ENCODE measurements around the gene TUFT1. TPM values are rescaled to one million over a fixed set of nuclear protein-coding genes. Genes with fewer than 3 reads are reported as not detected.

The TUFT1 gene
- total and polyA plus RNA-seq, 2 of the 4 experiments (the other 2 are of a cell fraction): 21.2 to 30.3 TPM

DNA sequence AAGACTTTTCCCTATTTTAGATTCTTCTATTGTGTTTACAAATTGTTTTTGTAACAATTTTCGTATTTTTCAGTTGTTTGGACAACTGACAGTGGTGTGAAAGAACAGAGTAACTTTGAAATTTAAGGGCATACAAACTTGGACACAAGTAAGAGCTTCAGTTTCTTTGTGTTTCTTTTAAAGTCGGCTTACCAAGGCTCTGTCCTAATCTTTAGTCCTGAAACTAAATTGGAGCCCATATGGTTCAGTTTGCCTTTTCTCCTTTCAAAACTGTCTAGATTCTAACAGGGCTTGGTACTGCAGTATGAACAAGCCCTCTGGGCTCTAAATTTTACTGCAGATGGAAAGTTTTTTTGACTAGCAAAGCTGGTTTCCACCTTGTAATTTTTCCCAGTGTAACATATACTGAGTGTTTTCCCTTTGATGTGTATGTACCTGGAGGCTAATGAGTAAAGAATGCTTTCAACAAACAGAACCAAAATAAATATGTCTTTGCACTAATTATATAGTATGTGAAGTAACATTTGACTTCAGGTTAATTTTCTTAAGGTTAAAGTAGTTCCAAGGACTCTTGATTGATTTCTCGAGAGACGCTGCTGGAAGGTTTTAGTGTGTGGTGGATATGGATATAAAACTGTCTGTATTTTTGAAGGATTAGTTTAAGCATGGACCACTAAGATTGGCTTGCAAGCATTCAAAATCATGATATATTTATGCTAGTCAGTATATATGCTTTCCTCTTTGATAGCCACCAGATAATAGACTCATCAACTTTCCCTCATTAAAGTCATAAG is 75.8 kb downstream of the TUFT1 start:
- peaks cover 17% of the 10 kb centered on the region for H3K4me1 ChIP-seq (ENCODE audit: control insufficient read depth, insufficient read depth, low read length)
- H4K8ac ChIP-seq (ENCODE audit: low read depth in 2 of 2, low read length in 2 of 2): no peak overlapping the region
- H2BK5ac ChIP-seq (ENCODE audit: low read depth, low read length, poor library complexity, severe bottlenecking): no peak overlapping the region
- H3K9ac ChIP-seq (ENCODE audit: low read depth, low read length): no peak overlapping the region
- POLR2A ChIA-PET (ENCODE audit: unreplicated experiment): no interaction called here
- BruUV-seq (replicated peaks): no TSS peak
- H3K9me3 ChIP-seq (ENCODE audit: control insufficient read depth, insufficient read depth, low read length): no peaks in the 10 kb centered on the region
- H2AK9ac ChIP-seq (replicated peaks; ENCODE audit: low read depth, low read length, poor library complexity): no peak overlapping the region
- H3K27ac ChIP-seq (ENCODE audit: insufficient read depth, low read length): no peak overlapping the region
- no peak overlapping the region for H3K4me3 ChIP-seq (ENCODE audit: insufficient read depth, low read depth, low read length)
- H2BK20ac ChIP-seq (ENCODE audit: low read depth, low read length): no peak overlapping the region
- no peaks in the 10 kb centered on the region for H3K36me3 ChIP-seq (ENCODE audit: control insufficient read depth, insufficient read depth, low read length)
- H3K9me1 ChIP-seq (ENCODE audit: insufficient read depth, low read length): peaks cover 13% of the 10 kb centered on the region; the same call in 1 of the 2 replicates
- ATAC-seq (ENCODE audit: low read depth): no peak
- H3K23ac ChIP-seq (ENCODE audit: low read depth, low read length): no peak overlapping the region
- no peak overlapping the region for H4K5ac ChIP-seq (ENCODE audit: low read depth, low read length)
- no peak overlapping the region for H2AFZ ChIP-seq (replicated peaks; ENCODE audit: low read length, poor library complexity)
- WGBS, 2 experiments (ENCODE audit: extremely low coverage in 2 of 2, insufficient read length in 1 of 2): no CpG with 5 or more reads among the region's 4 CpGs
- in situ Hi-C loops (cut with MboI; ENCODE audit: low sequenced_read_pairs) (no loop called here), intact Hi-C loops (cut with micrococcal nuclease) (no loop called here), dilution Hi-C loops (cut with HindIII; ENCODE audit: low sequenced_read_pairs, unreplicated experiment) (no loop called here)
- no peak overlapping the region for H3K4ac ChIP-seq (ENCODE audit: low read depth, low read length)
- H3K14ac ChIP-seq (replicated peaks; ENCODE audit: low read depth, low read length): no peak overlapping the region
- H3K18ac ChIP-seq (ENCODE audit: low read depth, low read length): no peak overlapping the region
- CTCF ChIA-PET: no interaction called here
- H2BK15ac ChIP-seq (ENCODE audit: low read depth, low read length): no peak overlapping the region
- no peak overlapping the region for H4K91ac ChIP-seq (ENCODE audit: insufficient read depth, low read depth, low read length)
- no peak for TF ChIP-seq MAFK (IDR thresholded peaks at IDR 0.05; ENCODE audit: low read depth, low read length)
- no peak for TF ChIP-seq SMC3 (IDR thresholded peaks at IDR 0.05; ENCODE audit: low read depth, low read length)
- TF ChIP-seq RFX5 (IDR thresholded peaks at IDR 0.05; ENCODE audit: low read depth, low read length): no peak
- TF ChIP-seq RCOR1 (IDR thresholded peaks at IDR 0.05; ENCODE audit: insufficient replicate concordance, low read length): no peak
- TF ChIP-seq ELK1 (IDR thresholded peaks at IDR 0.05; ENCODE audit: borderline replicate concordance, low read depth, low read length): no peak
- no peak for TF ChIP-seq FOS (IDR thresholded peaks at IDR 0.05; ENCODE audit: low read depth, low read length)
- TF ChIP-seq NFE2L2 (IDR thresholded peaks at IDR 0.05; ENCODE audit: low read depth, low read length): no peak
- no peak for TF ChIP-seq BHLHE40 (IDR thresholded peaks at IDR 0.05; ENCODE audit: low read depth, low read length)
- TF ChIP-seq POLR2A (IDR thresholded peaks at IDR 0.05; ENCODE audit: low read depth, low read length): no peak
- TF ChIP-seq RAD21 (IDR thresholded peaks at IDR 0.05; ENCODE audit: low read length): no peak
- TF ChIP-seq MXI1 (IDR thresholded peaks at IDR 0.05; ENCODE audit: borderline replicate concordance, low read depth, low read length): no peak
- TF ChIP-seq CTCF (conservative IDR thresholded peaks at IDR 0.05; ENCODE audit: low read depth, low read length): no peak
- no peak for DNase-seq
- no peak overlapping the region; the same call in 1 of the 2 replicates for H3K56ac ChIP-seq (ENCODE audit: extremely low read depth, insufficient read depth, low read length)
- no peak overlapping the region for H3K4me2 ChIP-seq (ENCODE audit: low read depth, low read length)
- no peak overlapping the region for H2AK5ac ChIP-seq (ENCODE audit: low read depth, low read length)
- peaks cover 22 to 78% of the 10 kb centered on the region in 2 experiments for H3K79me1 ChIP-seq (ENCODE audit: low read depth in 1 of 2, low read length in 2 of 2)
- peaks cover 19% of the 10 kb centered on the region; the same call in 1 of the 2 replicates for H4K20me1 ChIP-seq (ENCODE audit: insufficient read depth, low read length)
- no peaks in the 10 kb centered on the region for H3K27me3 ChIP-seq (ENCODE audit: control insufficient read depth, insufficient read depth, low read length)
- no peak overlapping the region for H2BK120ac ChIP-seq (ENCODE audit: low read depth, low read length)
